GM21515 (cell line): ENCODE data around the gene THRSP.
"Not testable (repeated sequence)": the region's sequence is repeated elsewhere in the genome, so short reads cannot be mapped to it uniquely, and the experiment has no call there.

Experiments
- ATAC-seq: cut with Tn5 transposase; IDR thresholded peaks from one replicate; pipeline ENCODE4 v1.9.1; 2021; ENCODE audit not compliant: unreplicated experiment

The THRSP gene

GRCh38 chr11:78063440-78064181 is at the start of gene THRSP:
Gene THRSP (plus strand): TSS chr11:78063861. CDS start chr11:78063882, 21 bp downstream.
- ATAC-seq = no peak

- not testable (repeated sequence) for ATAC-seq
Measured at GRCh38 chr11:78014937-78015520, 48.6 kb upstream of the THRSP start.

GRCh38 chr11:78015878-78016277 is 47.8 kb upstream of the THRSP start:
- ATAC-seq = no peak

GRCh38 chr11:78019808-78020207 is 43.9 kb upstream of the THRSP start:
- no peak for ATAC-seq

GRCh38 chr11:78020246-78020645 is 43.4 kb upstream of the THRSP start:
- ATAC-seq = no peak

- ATAC-seq = no peak
Measured at GRCh38 chr11:78021611-78022010, 42.0 kb upstream of the THRSP start.

- no peak for ATAC-seq
Measured at GRCh38 chr11:78022397-78023396, 41.0 kb upstream of the THRSP start, which contains the start of gene KCTD14. Gene KCTD14 (minus strand): TSS chr11:78023276. CDS start chr11:78023249, 27 bp downstream.

GRCh38 chr11:78023426-78023825 is 40.2 kb upstream of the THRSP start:
- ATAC-seq = no peak

GRCh38 chr11:78025378-78025777 is 38.3 kb upstream of the THRSP start:
- no peak for ATAC-seq

- no peak for ATAC-seq
Measured at GRCh38 chr11:78027759-78028158, 35.9 kb upstream of the THRSP start.

- not testable (repeated sequence) for ATAC-seq
Measured at GRCh38 chr11:78028423-78028822, 35.2 kb upstream of the THRSP start.

- no peak for ATAC-seq
Measured at GRCh38 chr11:78030429-78031325, 33.0 kb upstream of the THRSP start.

GRCh38 chr11:78031629-78032028 is 32.0 kb upstream of the THRSP start:
- ATAC-seq = no peak

- no peak for ATAC-seq
Measured at GRCh38 chr11:78032090-78032489, 31.6 kb upstream of the THRSP start.

GRCh38 chr11:78033040-78033439 is 30.6 kb upstream of the THRSP start:
- no peak for ATAC-seq

GRCh38 chr11:78034623-78035022 is 29.0 kb upstream of the THRSP start:
- no peak for ATAC-seq

- no peak for ATAC-seq
Measured at GRCh38 chr11:78036313-78036712, 27.3 kb upstream of the THRSP start.

- ATAC-seq = no peak
Measured at GRCh38 chr11:78037056-78037455, 26.6 kb upstream of the THRSP start.

GRCh38 chr11:78037825-78038620 is 25.6 kb upstream of the THRSP start:
- no peak for ATAC-seq
